ENCODE results near the gene TBC1D23. TPM values are rescaled to one million over a fixed set of nuclear protein-coding genes. Genes with fewer than 3 reads are reported as not detected.

The TBC1D23 gene
- total and polyA plus RNA-seq, 2 of the 13 experiments (the other 11 are each of a cell fraction or from before 2014, with no cell fraction given), result 28.7 to 35.4 TPM

- in situ Hi-C loops (cut with HindIII; ENCODE audit: extremely low pct_ligation_motif_present, low pct_unique_long_range_greater_than_20kb), result no loop called here
- Histone ChIP-seq H4K20me1 (ENCODE audit: insufficient read depth, low read length) (no peaks in the 10 kb centered on the region), H3K4me1 (ENCODE audit: insufficient read depth, low read length) (peaks cover 51% of the 10 kb centered on the region), H3K36me3 (replicated peaks in 1 of 2; ENCODE audit: control insufficient read depth in 1 of 2, insufficient read depth in 2 of 2, low read length in 2 of 2) (no peaks in the 10 kb centered on the region), H3K79me2 (ENCODE audit: insufficient read depth, low read length) (no peaks in the 10 kb centered on the region), H3K4me3 (replicated peaks in 1 of 3; ENCODE audit: insufficient read depth in 1 of 3, low read depth in 2 of 3, low read length in 3 of 3) (no peak overlapping the region), H3K9me3 (ENCODE audit: low read length) (no peaks in the 10 kb centered on the region), H3K27ac (ENCODE audit: extremely low read length, insufficient read depth, low read length) (no peak overlapping the region), H3K4me2 (ENCODE audit: low read depth, low read length) (no peak overlapping the region), H3K9ac (ENCODE audit: insufficient read depth, low read depth, low read length) (no peak overlapping the region), H3K27me3 (ENCODE audit: control insufficient read depth in 1 of 2, insufficient read depth in 2 of 2, low read length in 2 of 2) (no peaks in the 10 kb centered on the region), H2AFZ (ENCODE audit: low read length) (no peak overlapping the region)
- WGBS (ENCODE audit: low lambda C conversion rate), result 81% methylated on average over 4 of the region's 4 CpGs
- no TSS peak for BruUV-seq (replicated peaks)
- no peak for TF ChIP-seq CBFB (CRISPR knock-in tag; IDR thresholded peaks at IDR 0.05)
- no peak for TF ChIP-seq HNF4A (CRISPR knock-in tag; IDR thresholded peaks at IDR 0.05)
- TF ChIP-seq HNRNPUL1 (IDR thresholded peaks at IDR 0.05; ENCODE audit: low read depth, low read length), result no peak
- TF ChIP-seq ZBED4 (CRISPR knock-in tag; IDR thresholded peaks at IDR 0.05; ENCODE audit: borderline replicate concordance), result no peak
- no peak for TF ChIP-seq SKIL (CRISPR knock-in tag; IDR thresholded peaks at IDR 0.05; ENCODE audit: borderline replicate concordance)
- ChIA-PET POLR2A (interaction anchor here (4.6 kb wide), 1 partner anchor 70 kb away, joined by 29 read pairs; the partner anchor contains the start of genes LNP1 and TOMM70), CTCF (ENCODE audit: low intra/inter-chr PET ratio, low total read pairs) (no interaction called here)
- DNase-seq (ENCODE audit: low spot score), result no peak
- no peak for ATAC-seq
- intact Hi-C loops (cut with micrococcal nuclease; ENCODE audit: unreplicated experiment), result no loop called here
- no peak for FAIRE-seq
These were observed 70.9 kb downstream of the TBC1D23 start for GRCh38 chr3:100331660-100332059.

Measured in HepG2 (cell line).